Right hindlimb (tissue), 1 donor: ENCODE results near the gene HSD17B14.
"Not testable (repeated sequence)": the region's sequence is repeated elsewhere in the genome, so short reads cannot be mapped to it uniquely, and the experiment has no call there.

Experiments used
- DNase-seq: peaks from one replicate; pipeline ENCODE4 v3.0.0-alpha.2; 2018

Gene HSD17B14

DNA sequence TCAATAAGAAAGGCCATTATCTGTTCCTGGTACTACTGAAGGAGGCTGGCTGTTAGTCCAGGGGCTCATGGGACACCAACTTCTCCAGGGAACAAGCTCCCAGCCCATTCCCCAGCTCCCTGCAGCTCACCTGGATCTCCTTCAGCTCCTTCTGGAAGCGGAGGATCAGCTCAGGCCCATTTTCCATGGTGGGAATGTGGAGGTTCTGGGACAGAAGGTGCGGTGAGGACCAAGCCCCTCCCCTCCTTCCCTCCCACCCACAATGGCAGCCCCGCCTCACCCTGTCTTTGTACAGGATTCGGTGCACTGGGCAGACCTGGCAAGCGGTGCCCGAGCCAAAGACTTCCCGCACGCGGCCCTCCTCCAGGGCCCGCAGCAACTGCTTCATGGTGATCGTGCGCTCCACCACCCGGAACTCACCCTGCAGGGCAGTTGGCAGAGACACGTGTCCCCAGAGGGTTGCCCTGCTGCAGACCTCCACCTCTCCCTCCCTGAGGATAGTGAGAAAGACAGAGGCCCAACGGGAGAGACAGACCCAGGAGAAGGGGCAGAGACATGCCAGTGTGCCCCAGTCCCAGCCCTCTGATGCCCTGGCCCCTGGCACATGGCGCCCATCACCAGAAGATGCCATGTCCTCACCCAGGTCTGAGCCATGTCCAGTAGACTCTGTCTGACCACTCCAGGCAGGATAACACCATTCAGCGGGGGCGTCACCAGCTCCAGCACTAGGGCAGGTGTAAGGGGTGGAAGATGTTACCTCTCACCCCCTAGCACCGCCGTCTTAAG is 39.8 kb downstream of the HSD17B14 start:
- peak; percentile 21 for DNase-seq

DNA sequence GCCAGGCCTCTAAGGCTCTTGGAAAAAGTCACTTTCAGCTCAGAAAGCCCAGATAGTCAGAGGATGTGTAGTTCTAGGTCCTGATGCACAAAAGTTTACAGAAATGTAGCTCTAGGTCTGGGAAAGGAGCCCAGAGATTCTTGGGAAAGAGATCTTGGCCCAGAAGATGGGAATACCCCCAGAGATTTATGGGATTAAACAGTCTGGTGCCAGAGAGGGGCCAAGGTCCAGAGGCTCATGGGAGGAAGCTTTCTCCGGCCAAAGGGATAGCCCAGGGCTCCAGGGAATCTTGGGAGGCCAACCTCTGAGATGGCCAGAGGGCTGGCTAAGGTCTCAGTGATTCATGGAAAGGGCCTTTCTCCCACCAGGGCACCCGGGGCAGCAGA is 40.6 kb downstream of the HSD17B14 start:
- no peak for DNase-seq

DNA sequence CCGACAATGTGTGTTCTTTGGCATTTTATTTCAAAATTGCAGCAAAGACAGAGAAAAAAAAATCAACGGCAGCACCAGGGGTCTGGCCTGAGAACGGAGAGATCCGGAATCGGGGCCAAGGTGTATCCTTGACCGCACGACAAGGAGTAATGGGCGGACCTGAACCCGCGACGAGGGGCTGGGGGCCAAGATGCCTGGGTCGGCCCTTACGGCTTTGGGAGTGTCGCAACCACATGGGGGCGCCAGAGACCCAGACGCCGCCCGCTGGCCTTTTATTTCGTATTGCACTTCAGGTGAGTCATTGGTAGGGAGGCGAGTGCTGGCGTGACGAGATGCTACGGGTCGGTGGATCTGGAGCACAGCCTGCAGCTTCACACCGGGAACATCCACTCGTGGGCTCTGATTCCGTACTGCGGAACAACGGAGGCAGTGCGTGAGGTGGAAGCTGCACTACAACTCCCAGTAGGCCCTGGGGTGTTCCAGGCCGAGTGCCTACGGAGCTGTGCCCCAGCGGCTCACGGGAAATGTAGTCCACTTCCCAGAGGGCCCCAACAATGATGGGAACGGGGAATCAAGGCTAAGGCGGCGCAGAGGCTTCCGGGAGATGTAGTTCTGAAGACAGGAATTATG is 41.1 kb downstream of the HSD17B14 start:
- DNase-seq: peak; percentile 97

DNA sequence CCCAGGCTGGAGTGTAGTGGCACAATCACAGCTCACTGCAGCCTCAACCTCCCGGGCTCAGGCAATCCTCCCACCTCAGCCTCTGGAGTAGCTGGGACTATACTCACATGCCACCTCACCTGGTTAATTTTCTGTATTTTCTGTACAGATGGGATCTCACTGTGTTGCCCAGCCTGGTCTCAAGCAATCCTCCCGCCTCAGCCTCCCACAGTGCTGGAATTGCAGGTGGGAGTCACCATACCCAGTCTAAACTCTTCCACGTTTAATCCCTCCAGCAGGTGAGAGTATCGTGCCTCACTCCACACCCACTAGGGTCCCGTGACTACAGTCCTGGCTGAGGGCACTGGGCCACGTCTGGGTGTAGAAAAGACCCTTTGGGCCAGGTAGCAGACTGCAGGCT is 42.0 kb downstream of the HSD17B14 start:
- no peak for DNase-seq

DNA sequence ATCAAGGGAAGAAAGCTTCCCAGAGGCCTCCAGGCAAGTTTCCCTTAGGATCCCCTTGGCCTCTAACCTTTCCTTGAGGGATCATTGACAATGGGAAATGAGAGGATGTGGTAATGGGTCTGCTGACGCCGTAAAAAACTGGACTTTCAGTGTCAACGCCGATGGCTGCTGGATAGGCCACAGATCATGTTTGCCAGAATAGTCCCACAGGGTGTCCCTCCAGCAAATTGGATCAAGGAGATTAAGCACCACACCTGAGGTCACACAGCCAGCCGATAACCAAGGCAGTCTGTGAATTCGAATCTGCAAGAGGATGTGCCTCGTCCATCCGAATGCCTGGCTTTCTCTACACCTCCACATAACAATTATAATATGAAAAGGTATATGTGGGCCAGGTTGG is 43.0 kb downstream of the HSD17B14 start:
- DNase-seq: no peak

DNA sequence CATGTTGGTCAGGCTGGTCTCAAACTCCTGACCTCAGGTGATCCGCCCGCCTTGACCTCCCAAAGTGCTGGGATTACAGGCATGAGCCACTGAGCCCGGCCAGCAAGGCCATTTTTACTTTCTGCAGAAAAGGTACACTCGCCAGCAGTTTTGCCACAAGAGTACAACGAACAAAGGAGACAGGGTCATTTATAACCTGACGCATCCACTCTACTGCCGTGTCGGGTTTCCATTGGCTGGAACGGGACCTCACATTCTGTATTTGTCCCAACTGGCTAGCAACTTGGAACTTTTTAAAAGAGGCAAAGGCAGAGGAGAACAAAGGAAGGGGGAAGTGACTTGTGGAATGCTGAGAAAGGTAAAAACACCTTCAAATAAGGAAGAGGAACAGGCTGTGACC is 49.0 kb downstream of the HSD17B14 start:
- not testable (repeated sequence) for DNase-seq

DNA sequence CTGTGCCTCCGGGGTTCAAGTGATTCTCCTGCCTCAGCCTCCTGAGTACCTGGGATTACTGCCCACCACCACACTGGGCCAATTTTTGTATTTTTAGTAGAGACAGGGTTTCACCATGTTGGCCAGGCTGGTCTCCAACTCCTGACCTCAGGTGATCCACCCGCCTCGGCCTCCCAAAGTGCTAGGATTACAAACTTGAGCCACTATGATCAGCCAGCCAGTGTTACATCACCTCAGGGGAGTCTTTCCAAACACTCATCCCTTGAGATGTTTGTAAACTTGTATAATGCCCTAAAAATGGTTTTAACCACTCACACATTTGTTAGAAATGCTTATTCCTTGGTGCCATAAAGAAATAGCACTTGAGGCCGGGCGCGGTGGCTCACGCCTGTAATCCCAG is 49.9 kb downstream of the HSD17B14 start:
- not testable (repeated sequence) for DNase-seq

DNA sequence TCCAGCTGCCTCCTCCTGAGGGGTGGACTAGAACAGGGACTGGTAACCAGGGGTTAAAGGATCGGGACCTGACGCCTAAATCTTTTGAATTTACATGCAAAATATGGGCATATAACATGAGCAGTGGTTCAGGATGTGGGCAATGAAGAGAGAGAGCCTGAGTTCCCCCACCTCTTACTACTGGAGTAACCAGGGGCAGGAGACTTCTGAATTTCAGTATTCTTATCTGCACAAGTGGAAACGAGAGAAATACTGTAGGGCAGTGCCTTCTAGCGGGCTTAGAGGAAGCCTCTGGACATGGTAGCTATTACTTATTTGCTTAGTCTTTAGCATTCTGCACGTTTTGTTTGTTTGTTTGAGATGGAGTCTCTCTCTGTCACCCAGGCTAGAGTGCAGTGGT is 51.8 kb downstream of the HSD17B14 start:
- no peak for DNase-seq

DNA sequence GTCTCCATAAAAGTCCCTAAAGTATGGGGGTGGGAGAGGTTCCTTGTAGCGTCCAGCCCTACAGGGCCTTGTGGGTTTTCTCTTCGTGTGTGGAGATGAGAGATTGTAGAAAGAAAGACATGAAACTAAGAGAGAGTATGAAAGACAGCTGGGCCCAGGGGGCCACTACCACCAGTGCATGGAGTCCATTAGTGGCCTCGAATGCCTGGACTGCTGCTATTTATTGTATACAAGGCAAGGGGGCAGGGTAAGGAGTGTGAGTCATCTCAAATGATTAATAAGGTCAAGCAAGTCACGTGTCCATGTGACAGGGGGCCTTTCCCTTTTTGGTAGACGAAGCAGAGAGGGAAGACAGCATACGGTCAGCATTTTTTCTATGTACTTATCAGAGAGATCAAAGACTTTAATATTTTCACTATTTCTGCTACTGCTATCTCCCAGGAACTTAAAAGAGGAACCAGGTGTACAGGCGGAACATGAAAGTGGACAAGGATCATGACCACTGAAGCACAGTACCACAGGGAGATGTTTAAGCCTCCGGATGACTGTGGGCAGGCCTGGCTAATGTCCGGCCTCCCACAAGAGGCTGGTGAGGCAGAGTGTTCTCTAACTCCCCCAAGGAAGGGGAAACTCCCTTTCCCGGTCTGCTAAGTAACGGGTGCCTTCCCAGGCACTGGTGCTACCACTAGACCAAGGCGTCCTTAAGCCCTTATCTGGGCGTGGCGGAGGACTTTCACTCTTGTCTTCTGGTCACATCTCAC is 55.5 kb downstream of the HSD17B14 start:
- DNase-seq: no peak

DNA sequence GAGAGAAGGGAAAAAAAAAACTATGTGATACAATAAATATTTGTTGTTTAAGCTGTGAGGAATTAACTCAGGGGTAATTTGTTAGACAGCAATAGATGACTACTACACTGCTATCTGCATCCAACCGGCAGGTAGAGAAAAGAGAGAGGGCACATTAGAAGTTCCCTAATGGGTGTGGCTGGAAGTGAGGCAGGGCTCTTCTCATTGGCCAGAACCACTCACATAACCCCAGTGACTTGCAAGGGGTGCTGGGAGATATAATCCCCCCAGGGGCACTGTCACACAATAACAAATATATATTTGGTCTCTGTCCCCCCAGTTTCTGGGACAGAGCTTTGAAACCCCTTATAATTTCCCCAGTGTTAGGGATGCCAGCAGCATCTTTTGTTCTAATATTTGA is 56.7 kb downstream of the HSD17B14 start:
- no peak for DNase-seq

DNA sequence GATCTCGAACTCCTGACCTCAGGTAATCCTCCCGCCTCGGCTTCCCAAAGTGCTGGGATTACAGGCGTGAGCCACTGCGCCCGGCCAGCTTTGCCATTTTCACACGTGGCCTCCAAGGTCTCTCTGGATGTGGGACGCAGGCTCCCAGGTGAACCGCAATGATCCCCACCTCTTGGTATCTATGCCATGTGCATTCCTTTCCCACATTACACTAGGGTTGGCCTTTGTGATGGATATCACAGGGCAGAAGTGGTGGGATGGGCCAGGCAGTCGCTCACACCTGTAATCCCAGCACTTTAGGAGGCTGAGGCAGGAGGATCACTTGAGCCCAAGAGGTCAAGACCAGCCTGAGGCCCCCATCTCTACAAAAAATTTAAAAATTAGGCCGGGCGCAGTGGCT is 58.6 kb downstream of the HSD17B14 start:
- DNase-seq: no peak

DNA sequence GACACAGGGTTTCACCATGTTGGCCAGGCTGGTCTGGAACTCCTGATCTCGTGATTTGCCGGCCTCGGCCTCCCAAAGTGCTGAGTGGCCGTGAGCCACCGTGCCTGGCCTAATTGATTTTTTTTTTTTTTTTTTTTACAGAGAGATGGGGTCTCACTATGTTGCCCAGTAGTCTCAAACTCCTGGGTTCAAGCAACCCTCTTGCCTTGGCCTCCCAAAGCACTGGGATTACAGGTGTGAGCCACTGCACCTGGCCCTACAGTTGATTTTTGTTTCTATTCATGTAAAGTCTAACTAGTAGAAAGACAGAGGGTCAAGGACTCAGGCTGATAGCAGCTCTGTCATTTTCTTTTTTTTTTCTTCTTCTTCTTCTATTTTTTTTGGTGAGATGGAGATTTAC is 59.2 kb downstream of the HSD17B14 start:
- no peak for DNase-seq

DNA sequence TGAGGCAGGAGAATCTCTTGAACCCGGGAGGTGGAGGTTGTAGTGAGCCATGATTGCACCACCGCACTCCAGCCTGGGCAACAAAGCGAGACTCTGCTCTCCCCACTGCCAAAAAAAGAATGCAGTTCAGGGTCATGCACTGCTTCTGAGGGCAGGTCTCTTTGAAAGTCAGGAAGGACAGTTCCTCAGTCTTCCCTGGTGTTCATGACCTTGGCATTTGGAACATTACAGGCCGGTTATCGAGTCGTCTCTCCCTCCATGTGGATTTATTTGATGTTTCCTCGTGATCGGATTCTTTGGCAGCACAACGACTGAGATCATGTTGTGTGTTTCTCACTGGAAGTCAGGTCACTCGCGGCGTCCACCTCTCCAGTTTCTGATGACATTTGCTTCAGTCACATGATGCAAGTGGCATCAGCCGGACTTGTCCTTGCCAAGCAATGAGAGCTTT is 63.8 kb downstream of the HSD17B14 start:
- no peak for DNase-seq

DNA sequence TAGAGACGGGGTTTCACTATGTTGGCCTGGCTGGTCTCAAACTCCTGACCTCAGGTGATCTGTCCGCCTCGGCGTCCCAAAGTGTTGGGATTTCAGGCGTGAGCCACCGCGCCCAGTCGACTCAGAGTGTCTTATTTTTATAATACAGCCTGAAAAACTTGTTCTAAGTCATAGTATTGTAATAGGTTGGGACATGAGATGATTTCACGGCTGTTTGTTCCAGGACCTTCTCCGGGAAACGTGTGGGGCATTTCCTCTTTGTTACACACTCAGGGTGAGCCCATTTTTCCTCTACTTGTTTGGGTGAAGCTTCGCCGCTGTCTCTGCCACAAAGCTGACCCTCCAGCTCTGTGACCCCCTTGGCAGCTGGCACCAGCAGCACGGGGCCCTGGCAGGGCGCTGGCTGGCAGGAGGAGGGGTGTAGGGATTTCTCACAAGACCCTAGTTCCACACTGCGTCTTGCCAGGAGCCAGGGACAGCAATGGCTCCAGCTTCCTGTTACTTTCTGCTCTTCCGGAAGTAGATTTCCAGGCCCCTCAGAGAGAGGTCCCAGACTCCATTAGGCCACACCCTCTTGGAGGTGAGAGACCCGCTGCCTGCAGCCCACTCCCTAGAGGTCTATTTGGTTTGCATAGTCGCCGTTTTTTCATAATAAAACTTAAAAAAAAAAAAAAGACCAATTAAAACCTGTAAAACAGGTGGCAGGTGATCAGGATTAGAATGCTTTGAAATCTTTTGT is 65.4 kb downstream of the HSD17B14 start:
- DNase-seq: no peak

DNA sequence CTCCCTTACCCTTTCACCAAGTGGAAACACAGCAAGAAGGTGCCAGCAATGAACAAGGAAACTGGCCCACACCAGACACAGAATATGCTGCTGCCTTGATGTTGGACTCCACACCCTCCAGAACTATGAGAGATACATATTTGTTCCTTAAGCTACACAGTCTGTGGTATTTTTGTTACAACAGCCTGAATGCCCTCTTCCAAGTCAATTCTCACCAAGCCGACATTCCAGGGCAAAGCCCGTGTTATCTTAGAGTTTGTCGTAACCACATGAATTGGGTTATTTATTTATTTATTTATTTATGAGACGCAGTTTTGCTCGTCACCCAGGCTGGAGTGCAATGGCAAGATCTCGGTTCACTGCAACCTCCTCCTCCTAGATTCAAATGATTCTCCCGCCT is 66.0 kb downstream of the HSD17B14 start:
- no peak for DNase-seq

DNA sequence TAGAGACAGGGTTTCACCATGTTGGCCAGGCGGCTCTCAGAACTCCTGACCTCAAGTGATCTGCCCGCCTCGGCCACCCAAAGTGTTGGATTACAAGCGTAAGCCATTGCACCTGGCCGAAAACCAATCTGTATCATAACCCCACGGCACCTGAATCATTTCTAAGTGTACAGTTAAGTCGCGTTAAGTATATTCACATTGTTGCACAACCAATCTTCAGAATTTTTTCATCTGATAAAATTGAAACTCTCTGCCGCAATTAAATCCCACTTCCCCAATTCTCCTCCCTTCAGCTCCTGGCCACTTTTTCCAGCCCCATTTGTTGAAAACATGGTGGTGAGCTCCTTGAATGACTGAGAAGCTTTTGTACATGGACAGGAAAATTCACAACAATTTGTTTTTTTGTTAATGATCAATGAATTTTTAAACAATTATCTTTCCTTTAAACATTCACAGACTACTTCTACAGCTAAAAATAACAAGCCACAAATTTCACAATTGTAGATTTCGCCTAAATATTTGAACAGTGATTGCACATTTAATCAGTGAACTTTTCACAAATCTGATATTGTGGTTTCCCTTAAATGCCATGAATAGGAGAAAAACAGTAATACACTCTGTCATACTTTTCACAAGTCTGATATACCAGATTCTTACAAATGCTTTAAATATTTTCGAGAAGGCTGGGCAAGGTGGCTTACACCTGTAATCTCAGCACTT is 67.1 kb downstream of the HSD17B14 start:
- no peak for DNase-seq

DNA sequence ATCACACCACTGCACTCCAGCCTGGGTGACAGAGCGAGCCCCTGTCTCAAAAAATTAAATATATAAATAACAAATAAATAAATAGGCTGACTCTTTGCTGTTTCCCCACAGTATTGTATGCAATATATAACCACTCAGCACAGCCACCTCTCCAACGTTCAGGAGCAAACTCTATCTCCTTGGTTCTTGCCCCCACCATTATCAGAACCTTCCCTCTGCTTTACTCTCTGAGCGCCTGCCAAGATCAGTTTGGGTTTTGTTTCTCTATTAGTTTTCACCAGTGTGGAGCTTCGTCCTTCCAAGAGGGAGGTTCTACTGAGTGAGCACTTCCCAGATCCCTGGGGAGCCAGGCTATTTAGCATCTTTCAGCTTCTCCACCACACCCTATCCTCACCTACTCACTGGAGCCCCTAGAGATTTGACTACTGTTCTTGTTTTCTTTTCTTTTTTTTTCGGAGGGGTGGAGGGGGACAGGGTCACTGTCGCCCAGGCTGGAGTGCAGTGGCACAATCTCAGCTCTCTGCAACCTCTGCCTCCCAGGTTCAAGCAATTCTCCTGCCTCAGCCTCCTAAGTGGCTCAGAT is 68.0 kb downstream of the HSD17B14 start:
- not testable (repeated sequence) for DNase-seq

DNA sequence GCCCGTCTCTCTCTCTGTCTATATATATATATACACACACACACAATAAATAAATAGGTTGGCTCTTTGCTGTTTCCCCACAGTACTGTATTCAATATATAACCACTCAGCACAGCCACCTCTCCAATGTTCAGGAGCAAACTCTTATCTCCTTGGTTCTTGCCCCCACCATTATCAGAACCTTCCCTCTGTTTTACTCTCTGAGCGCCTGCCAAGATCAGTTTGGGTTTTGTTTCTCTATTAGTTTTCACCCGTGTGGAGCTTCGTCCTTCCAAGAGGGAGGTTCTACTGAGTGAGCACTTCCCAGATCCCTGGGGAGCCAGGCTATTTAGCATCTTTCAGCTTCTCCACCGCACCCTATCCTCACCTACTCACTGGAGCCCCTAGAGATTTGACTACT is 70.5 kb downstream of the HSD17B14 start:
- DNase-seq: not testable (repeated sequence)
